WERI-Rb-1 (cell line): ENCODE measurements around the gene RUNX2.
"Not testable (repeated sequence)": the region's sequence is repeated elsewhere in the genome, so short reads cannot be mapped to it uniquely, and the experiment has no call there.

ENCODE experiments used
- DNase-seq: peaks from one replicate; pipeline ENCODE4 v3.0.0-alpha.2; 2020
- H3K27ac ChIP-seq: fragments of 250-450 bp; sonication (Bioruptor Pico); 2 replicates; pipeline ENCODE4 v1.5.1; 2020; ENCODE audit warnings: mild to moderate bottlenecking, moderate library complexity
- H3K27me3 ChIP-seq: fragments of 250-450 bp; sonication (Bioruptor Pico); 2 replicates; pipeline ENCODE4 v1.5.1; 2021; ENCODE audit warnings: mild to moderate bottlenecking, low read depth, moderate library complexity; ENCODE audit not compliant: insufficient read depth, severe bottlenecking
- H3K36me3 ChIP-seq: fragments of 250-450 bp; sonication (Bioruptor Pico); 2 replicates; pipeline ENCODE4 v1.5.1; 2020; ENCODE audit warnings: mild to moderate bottlenecking, moderate library complexity
- H3K4me3 ChIP-seq: 2 replicates; pipeline ENCODE4 v1.5.1; 2011; ENCODE audit warnings: low read depth, mild to moderate bottlenecking, control low read depth, low read length
- H3K9me3 ChIP-seq: fragments of 250-450 bp; sonication (Bioruptor Pico); 2 replicates; pipeline ENCODE4 v1.5.1; 2021; ENCODE audit warnings: mild to moderate bottlenecking, moderate library complexity; ENCODE audit not compliant: severe bottlenecking
- CTCF ChIP-seq: IDR thresholded peaks from 2 replicates; pipeline ENCODE4 v1.5.1; 2011; ENCODE audit warnings: low read depth, mild to moderate bottlenecking, control low read depth, inconsistent platforms, low read length

Gene RUNX2

GRCh38 chr6:45461486-45461885 lies 133.4 kb downstream of the RUNX2 start:
- DNase-seq = no peak
- Histone ChIP-seq H3K4me3 (no peak overlapping the region), H3K9me3 (no peaks in the 10 kb centered on the region), H3K27me3 (no peaks in the 10 kb centered on the region), H3K27ac (no peak overlapping the region), H3K36me3 (no peaks in the 10 kb centered on the region)
- no peak for TF ChIP-seq CTCF

GRCh38 chr6:45462190-45463134 lies 134.3 kb downstream of the RUNX2 start:
- Histone ChIP-seq H3K4me3 (no peak overlapping the region), H3K9me3 (no peaks in the 10 kb centered on the region), H3K27me3 (no peaks in the 10 kb centered on the region), H3K36me3 (no peaks in the 10 kb centered on the region), H3K27ac (no peak overlapping the region)
- no peak for TF ChIP-seq CTCF
- no peak for DNase-seq

- Histone ChIP-seq H3K27ac (no peak overlapping the region), H3K9me3 (no peaks in the 10 kb centered on the region), H3K27me3 (no peaks in the 10 kb centered on the region), H3K36me3 (no peaks in the 10 kb centered on the region), H3K4me3 (no peak overlapping the region)
- no peak for TF ChIP-seq CTCF
- no peak for DNase-seq
These were observed 136.6 kb downstream of the RUNX2 start for GRCh38 chr6:45464685-45465084.

GRCh38 chr6:45466686-45467085 lies 138.6 kb downstream of the RUNX2 start:
- DNase-seq = no peak
- TF ChIP-seq CTCF = no peak
- no peak overlapping the region for H3K4me3 ChIP-seq
- H3K9me3 ChIP-seq = no peaks in the 10 kb centered on the region
- H3K36me3 ChIP-seq = no peaks in the 10 kb centered on the region
- no peaks in the 10 kb centered on the region for H3K27me3 ChIP-seq
- no peak overlapping the region for H3K27ac ChIP-seq

GRCh38 chr6:45467417-45467816 lies 139.3 kb downstream of the RUNX2 start:
- not testable (repeated sequence) for DNase-seq, H3K27me3 ChIP-seq, H3K9me3 ChIP-seq, H3K36me3 ChIP-seq, H3K4me3 ChIP-seq, H3K27ac ChIP-seq

GRCh38 chr6:45467853-45468252 lies 139.7 kb downstream of the RUNX2 start:
- no peaks in the 10 kb centered on the region for H3K27me3 ChIP-seq
- no peak for DNase-seq
- no peak overlapping the region for H3K27ac ChIP-seq
- H3K36me3 ChIP-seq = no peaks in the 10 kb centered on the region
- no peaks in the 10 kb centered on the region for H3K9me3 ChIP-seq
- H3K4me3 ChIP-seq = no peak overlapping the region
- no peak for TF ChIP-seq CTCF
